HG03095 (cell line): Measurements from ENCODE around the gene CS.
"Not testable (repeated sequence)": the region's sequence is repeated elsewhere in the genome, so short reads cannot be mapped to it uniquely, and the experiment has no call there.

ENCODE experiments used
- ATAC-seq: cut with Tn5 transposase; IDR thresholded peaks from one replicate; pipeline ENCODE4 v1.9.1; 2021; ENCODE audit warnings: moderate library complexity; ENCODE audit not compliant: unreplicated experiment

CS gene

GRCh38 chr12:56282579-56282978 lies 17.6 kb downstream of the CS start:
- ATAC-seq: no peak

GRCh38 chr12:56282030-56282429 lies 18.1 kb downstream of the CS start:
- no peak for ATAC-seq

- no peak for ATAC-seq
These were observed 19.3 kb downstream of the CS start for GRCh38 chr12:56280849-56281248.

- no peak for ATAC-seq
These were observed 21.2 kb downstream of the CS start for GRCh38 chr12:56278905-56279304.

GRCh38 chr12:56274299-56274698 lies 25.8 kb downstream of the CS start:
- no peak for ATAC-seq

- ATAC-seq: not testable (repeated sequence)
These were observed 27.7 kb downstream of the CS start for GRCh38 chr12:56272468-56272867.

GRCh38 chr12:56271031-56271430 lies 29.1 kb downstream of the CS start:
- no peak for ATAC-seq

GRCh38 chr12:56267443-56268071 lies 32.6 kb downstream of the CS start:
- ATAC-seq: peak; percentile 18

GRCh38 chr12:56266693-56267442 lies 33.3 kb downstream of the CS start, which contains the start of gene COQ10A:
Gene COQ10A (plus strand): TSS chr12:56266942. CDS start chr12:56267119, 177 bp downstream.
- ATAC-seq: peak; percentile 84

GRCh38 chr12:56266068-56266692 lies 34.0 kb downstream of the CS start:
- ATAC-seq: not testable (repeated sequence)

GRCh38 chr12:56262955-56263354 lies 37.2 kb downstream of the CS start:
- ATAC-seq: not testable (repeated sequence)

GRCh38 chr12:56261503-56262232 lies 38.5 kb downstream of the CS start:
- ATAC-seq: no peak

GRCh38 chr12:56260921-56261320 lies 39.2 kb downstream of the CS start:
- no peak for ATAC-seq

- no peak for ATAC-seq
These were observed 39.8 kb downstream of the CS start for GRCh38 chr12:56260380-56260779.

- no peak for ATAC-seq
These were observed 41.3 kb downstream of the CS start for GRCh38 chr12:56258820-56259183.

- peak; percentile 91 for ATAC-seq
These were observed 41.9 kb downstream of the CS start, which contains the start of gene ANKRD52 for GRCh38 chr12:56258068-56258819. Gene ANKRD52 (minus strand): TSS chr12:56258384. CDS start chr12:56258269, 115 bp downstream.

- ATAC-seq: no peak
These were observed 42.6 kb downstream of the CS start for GRCh38 chr12:56257491-56258067.

GRCh38 chr12:56257071-56257470 lies 43.1 kb downstream of the CS start:
- ATAC-seq: no peak

- no peak for ATAC-seq
These were observed 43.7 kb downstream of the CS start for GRCh38 chr12:56256326-56256960.

GRCh38 chr12:56255671-56256070 lies 44.5 kb downstream of the CS start:
- ATAC-seq: no peak
